ENCODE results near the gene MIX23. TPM values are rescaled to one million over a fixed set of nuclear protein-coding genes. Genes with fewer than 3 reads are reported as not detected.

The MIX23 gene
- total RNA-seq, 1 donor from 2014 or later, result 46.6 TPM

GRCh38 chr3:122315619-122316018, 67.4 kb downstream of the MIX23 start:
- no peak for DNase-seq (ENCODE audit: low read depth)
- Histone ChIP-seq H3K4me2 (ENCODE audit: low read length) (no peak overlapping the region), H3K9ac (ENCODE audit: low read length) (no peak overlapping the region), H3K4me3 (ENCODE audit: insufficient read depth, low read depth, low read length) (no peak overlapping the region), H3K9me3 (ENCODE audit: insufficient read depth, low read depth, low read length) (no peaks in the 10 kb centered on the region), H3K27ac (ENCODE audit: low read depth, low read length) (no peak overlapping the region), H3K36me3 (ENCODE audit: insufficient read depth, low read length) (no peaks in the 10 kb centered on the region), H3K4me1 (ENCODE audit: insufficient read depth, low read length) (no peaks in the 10 kb centered on the region), H4K20me1 (ENCODE audit: insufficient read depth, low read length) (no peaks in the 10 kb centered on the region), H3K27me3 (ENCODE audit: insufficient read depth, low read length) (no peaks in the 10 kb centered on the region), H3K79me2 (ENCODE audit: insufficient read depth, low read length) (no peaks in the 10 kb centered on the region), H2AFZ (ENCODE audit: low read depth, low read length) (no peak overlapping the region)
- H3K27me3 Mint-ChIP-seq (ENCODE audit: low read depth, unreplicated experiment), result peaks cover 2% of the 10 kb centered on the region
- peaks cover 7% of the 10 kb centered on the region for H3K9me3 Mint-ChIP-seq (ENCODE audit: unreplicated experiment)
- no peak overlapping the region for H3K4me3 Mint-ChIP-seq (ENCODE audit: unreplicated experiment)
- FAIRE-seq, result no peak
- TF ChIP-seq EZH2 (IDR thresholded peaks at IDR 0.05; ENCODE audit: insufficient read depth, low read length), result no peak
- TF ChIP-seq, protein P1, sequence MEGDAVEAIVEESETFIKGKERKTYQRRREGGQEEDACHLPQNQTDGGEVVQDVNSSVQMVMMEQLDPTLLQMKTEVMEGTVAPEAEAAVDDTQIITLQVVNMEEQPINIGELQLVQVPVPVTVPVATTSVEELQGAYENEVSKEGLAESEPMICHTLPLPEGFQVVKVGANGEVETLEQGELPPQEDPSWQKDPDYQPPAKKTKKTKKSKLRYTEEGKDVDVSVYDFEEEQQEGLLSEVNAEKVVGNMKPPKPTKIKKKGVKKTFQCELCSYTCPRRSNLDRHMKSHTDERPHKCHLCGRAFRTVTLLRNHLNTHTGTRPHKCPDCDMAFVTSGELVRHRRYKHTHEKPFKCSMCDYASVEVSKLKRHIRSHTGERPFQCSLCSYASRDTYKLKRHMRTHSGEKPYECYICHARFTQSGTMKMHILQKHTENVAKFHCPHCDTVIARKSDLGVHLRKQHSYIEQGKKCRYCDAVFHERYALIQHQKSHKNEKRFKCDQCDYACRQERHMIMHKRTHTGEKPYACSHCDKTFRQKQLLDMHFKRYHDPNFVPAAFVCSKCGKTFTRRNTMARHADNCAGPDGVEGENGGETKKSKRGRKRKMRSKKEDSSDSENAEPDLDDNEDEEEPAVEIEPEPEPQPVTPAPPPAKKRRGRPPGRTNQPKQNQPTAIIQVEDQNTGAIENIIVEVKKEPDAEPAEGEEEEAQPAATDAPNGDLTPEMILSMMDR (IDR thresholded peaks at IDR 0.05; ENCODE audit: insufficient read depth, low read depth, low read length), result no peak
- H3K4me1 Mint-ChIP-seq (ENCODE audit: low read depth, unreplicated experiment), result peaks cover 1% of the 10 kb centered on the region
- no peak overlapping the region for H3K27ac Mint-ChIP-seq (ENCODE audit: unreplicated experiment)
- no peaks in the 10 kb centered on the region for H3K36me3 Mint-ChIP-seq (ENCODE audit: low read depth, unreplicated experiment)

DNA sequence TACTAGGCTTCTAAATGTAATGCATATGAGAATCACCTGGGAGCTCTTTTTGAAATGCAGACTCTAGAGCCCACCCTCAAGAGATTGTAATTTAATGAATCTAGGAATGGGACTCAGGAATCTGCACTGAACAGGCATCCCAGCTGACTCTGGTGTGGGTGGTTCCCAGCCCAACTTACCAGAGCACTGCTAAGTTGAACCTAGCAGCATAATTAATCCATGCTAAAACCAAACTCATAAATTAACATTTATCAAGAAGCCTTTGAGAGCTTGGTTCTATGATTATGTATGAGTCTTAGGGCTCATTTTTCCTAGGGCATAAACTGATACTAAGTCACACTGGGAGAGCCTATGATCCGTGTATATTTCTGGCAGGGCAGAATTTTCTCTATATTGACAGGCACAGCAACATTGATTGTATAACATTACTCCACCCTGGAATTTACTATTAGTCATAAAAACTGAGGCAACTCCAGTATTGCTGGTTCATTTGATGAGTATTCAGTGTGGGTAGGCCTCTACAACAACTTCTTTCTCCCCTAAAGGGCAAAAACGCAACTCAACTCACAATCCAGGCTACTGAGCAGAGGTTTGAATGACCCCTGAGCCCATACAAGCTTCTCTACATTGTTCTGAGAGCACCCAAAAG, 68.7 kb downstream of the MIX23 start:
- Histone ChIP-seq H3K36me3 (ENCODE audit: insufficient read depth, low read length) (no peaks in the 10 kb centered on the region), H3K79me2 (ENCODE audit: insufficient read depth, low read length) (no peaks in the 10 kb centered on the region), H3K9me3 (ENCODE audit: insufficient read depth, low read depth, low read length) (no peaks in the 10 kb centered on the region), H2AFZ (ENCODE audit: low read depth, low read length) (no peak overlapping the region), H3K9ac (ENCODE audit: low read length) (no peak overlapping the region), H3K27me3 (ENCODE audit: insufficient read depth, low read length) (no peaks in the 10 kb centered on the region), H3K4me3 (ENCODE audit: insufficient read depth, low read depth, low read length) (no peak overlapping the region), H4K20me1 (ENCODE audit: insufficient read depth, low read length) (no peaks in the 10 kb centered on the region), H3K27ac (ENCODE audit: low read depth, low read length) (no peak overlapping the region), H3K4me2 (ENCODE audit: low read length) (no peak overlapping the region), H3K4me1 (ENCODE audit: insufficient read depth, low read length) (no peaks in the 10 kb centered on the region)
- Mint-ChIP-seq H3K27ac (ENCODE audit: unreplicated experiment) (no peak overlapping the region), H3K27me3 (ENCODE audit: low read depth, unreplicated experiment) (no peaks in the 10 kb centered on the region), H3K9me3 (ENCODE audit: unreplicated experiment) (peaks cover 5% of the 10 kb centered on the region), H3K4me1 (ENCODE audit: low read depth, unreplicated experiment) (peaks cover 1% of the 10 kb centered on the region), H3K4me3 (ENCODE audit: unreplicated experiment) (no peak overlapping the region), H3K36me3 (ENCODE audit: low read depth, unreplicated experiment) (no peaks in the 10 kb centered on the region)
- DNase-seq (ENCODE audit: low read depth) (no peak), FAIRE-seq (no peak)
- no peak for TF ChIP-seq EZH2 (IDR thresholded peaks at IDR 0.05; ENCODE audit: insufficient read depth, low read length)
- TF ChIP-seq, protein P1 (IDR thresholded peaks at IDR 0.05; ENCODE audit: insufficient read depth, low read depth, low read length), result no peak

DNA sequence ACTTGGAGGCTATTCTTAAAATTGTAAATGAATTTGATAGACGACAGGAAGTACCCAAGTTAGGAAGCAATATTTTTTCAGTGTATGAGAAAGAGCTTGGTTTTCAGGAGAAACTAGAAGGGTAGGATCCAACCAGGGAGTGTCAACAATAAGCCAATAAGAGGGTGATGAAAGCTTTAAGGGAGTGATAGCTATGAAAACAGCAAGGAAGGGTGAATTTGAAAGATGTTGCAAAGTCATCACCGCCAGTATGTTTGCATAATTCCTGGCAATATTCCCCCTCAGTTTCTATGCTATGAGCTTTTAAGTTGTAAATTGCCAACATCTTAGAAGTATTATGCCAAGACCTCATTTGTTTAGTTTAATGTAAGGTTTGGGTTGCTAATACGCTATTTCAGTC, 69.8 kb downstream of the MIX23 start:
- Histone ChIP-seq H3K36me3 (ENCODE audit: insufficient read depth, low read length) (no peaks in the 10 kb centered on the region), H2AFZ (ENCODE audit: low read depth, low read length) (no peak overlapping the region), H3K4me1 (ENCODE audit: insufficient read depth, low read length) (no peaks in the 10 kb centered on the region), H3K27me3 (ENCODE audit: insufficient read depth, low read length) (no peaks in the 10 kb centered on the region), H3K4me2 (ENCODE audit: low read length) (no peak overlapping the region), H3K79me2 (ENCODE audit: insufficient read depth, low read length) (no peaks in the 10 kb centered on the region), H3K9ac (ENCODE audit: low read length) (no peak overlapping the region), H3K27ac (ENCODE audit: low read depth, low read length) (no peak overlapping the region), H4K20me1 (ENCODE audit: insufficient read depth, low read length) (no peaks in the 10 kb centered on the region), H3K4me3 (ENCODE audit: insufficient read depth, low read depth, low read length) (no peak overlapping the region), H3K9me3 (ENCODE audit: insufficient read depth, low read depth, low read length) (no peaks in the 10 kb centered on the region)
- Mint-ChIP-seq H3K4me1 (ENCODE audit: low read depth, unreplicated experiment) (peaks cover 1% of the 10 kb centered on the region), H3K9me3 (ENCODE audit: unreplicated experiment) (peaks cover 5% of the 10 kb centered on the region), H3K36me3 (ENCODE audit: low read depth, unreplicated experiment) (no peaks in the 10 kb centered on the region), H3K27ac (ENCODE audit: unreplicated experiment) (no peak overlapping the region), H3K4me3 (ENCODE audit: unreplicated experiment) (no peak overlapping the region), H3K27me3 (ENCODE audit: low read depth, unreplicated experiment) (peaks cover 3% of the 10 kb centered on the region)
- no peak for FAIRE-seq
- DNase-seq (ENCODE audit: low read depth), result no peak
- TF ChIP-seq, protein P1 (IDR thresholded peaks at IDR 0.05; ENCODE audit: insufficient read depth, low read depth, low read length), result no peak
- TF ChIP-seq EZH2 (IDR thresholded peaks at IDR 0.05; ENCODE audit: insufficient read depth, low read length), result no peak
